ENCODE measurements around the gene TMCO6. TPM values are rescaled to one million over a fixed set of nuclear protein-coding genes. Genes with fewer than 3 reads are reported as not detected.
"Not testable (repeated sequence)": the region's sequence is repeated elsewhere in the genome, so short reads cannot be mapped to it uniquely, and the experiment has no call there.

TMCO6 gene
- total RNA-seq, 1 donor from 2014 or later: 127 TPM

DNA sequence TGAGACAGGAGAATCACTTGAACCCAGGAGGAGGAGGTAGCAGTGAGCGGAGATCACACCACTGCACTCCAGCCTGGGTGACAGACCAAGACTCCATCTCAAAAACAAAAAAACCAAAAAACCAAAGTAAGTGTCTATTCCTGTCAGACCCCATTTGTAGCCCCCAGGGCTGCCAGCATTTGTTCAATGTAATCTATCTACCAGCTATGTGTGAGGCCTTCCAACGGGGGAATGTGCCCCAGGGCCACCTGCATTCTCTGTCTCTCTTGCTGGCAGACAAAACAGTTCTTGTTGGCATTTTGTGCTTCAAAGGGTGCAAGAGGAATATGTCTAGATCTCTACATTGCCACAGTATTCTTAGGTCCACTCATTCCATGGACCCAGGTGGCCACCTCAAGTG is 40.4 kb upstream of the TMCO6 start:
- DNase-seq (ENCODE audit: low read depth): no peak
- H3K4me3 ChIP-seq (ENCODE audit: low read depth, low read length): no peak overlapping the region
- no peak for TF ChIP-seq CTCF (conservative IDR thresholded peaks at IDR 0.05; ENCODE audit: low read depth, low read length)

- H3K4me3 ChIP-seq (ENCODE audit: low read depth, low read length): no peak overlapping the region
- no peak for DNase-seq (ENCODE audit: low read depth)
- TF ChIP-seq CTCF (conservative IDR thresholded peaks at IDR 0.05; ENCODE audit: low read depth, low read length): no peak
Measured at GRCh38 chr5:140600096-140600495, 39.2 kb upstream of the TMCO6 start.

GRCh38 chr5:140602147-140602546 is 37.1 kb upstream of the TMCO6 start:
- H3K4me3 ChIP-seq (ENCODE audit: low read depth, low read length): no peak overlapping the region
- no peak for DNase-seq (ENCODE audit: low read depth)
- no peak for TF ChIP-seq CTCF (conservative IDR thresholded peaks at IDR 0.05; ENCODE audit: low read depth, low read length)

GRCh38 chr5:140603446-140603698 is 35.9 kb upstream of the TMCO6 start:
- not testable (repeated sequence) for H3K4me3 ChIP-seq (ENCODE audit: low read depth, low read length)

GRCh38 chr5:140603734-140604133 is 35.5 kb upstream of the TMCO6 start:
- no peak for TF ChIP-seq CTCF (conservative IDR thresholded peaks at IDR 0.05; ENCODE audit: low read depth, low read length)
- H3K4me3 ChIP-seq (ENCODE audit: low read depth, low read length): no peak overlapping the region
- DNase-seq (ENCODE audit: low read depth): no peak

More at GRCh38 chr5:140603446-140603698, 35.9 kb upstream of the TMCO6 start:
- DNase-seq (ENCODE audit: low read depth): not testable (repeated sequence)

DNA sequence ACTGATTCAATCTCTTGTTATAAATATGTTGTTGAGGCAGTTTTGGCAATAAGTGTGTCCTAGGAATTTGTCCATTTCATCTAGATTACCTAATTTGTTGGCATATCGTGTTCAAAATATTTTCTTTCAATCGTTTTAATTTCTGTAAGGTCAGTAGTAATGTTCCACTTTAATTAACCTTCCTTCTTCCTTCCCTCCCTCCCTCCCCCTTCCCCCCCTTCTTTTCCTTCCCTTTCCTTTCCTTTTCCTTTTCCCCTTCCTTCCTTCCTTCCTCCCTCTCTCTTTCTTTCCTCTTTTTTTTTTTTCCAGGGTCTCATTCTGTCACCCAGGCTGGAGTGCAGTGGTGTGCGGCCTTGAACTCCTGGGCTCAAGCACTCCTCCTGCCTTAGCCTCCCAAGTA is 33.4 kb upstream of the TMCO6 start:
- no peak for TF ChIP-seq CTCF (conservative IDR thresholded peaks at IDR 0.05; ENCODE audit: low read depth, low read length)
- H3K4me3 ChIP-seq (ENCODE audit: low read depth, low read length): no peak overlapping the region
- DNase-seq (ENCODE audit: low read depth): no peak

GRCh38 chr5:140607031-140607430 is 32.2 kb upstream of the TMCO6 start:
- DNase-seq (ENCODE audit: low read depth): no peak
- no peak for TF ChIP-seq CTCF (conservative IDR thresholded peaks at IDR 0.05; ENCODE audit: low read depth, low read length)

DNA sequence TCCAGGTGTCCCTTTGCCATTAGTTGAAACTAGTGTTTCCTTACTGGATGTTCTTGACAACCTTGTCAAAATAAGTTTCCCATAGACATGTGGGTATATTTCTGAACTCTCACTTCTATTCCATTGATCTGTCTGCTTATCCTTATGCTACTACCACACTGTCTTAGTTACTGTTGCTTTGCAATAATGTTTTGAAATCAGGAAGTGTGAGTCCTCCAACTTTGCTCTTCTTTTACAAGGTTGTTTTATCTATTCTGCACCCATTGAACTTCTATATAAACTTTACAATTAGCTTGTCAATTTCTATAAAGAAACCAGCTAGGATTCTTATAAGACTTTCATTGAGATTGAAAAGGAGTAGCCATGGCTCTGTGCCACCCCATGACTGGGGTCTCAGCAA is 30.5 kb upstream of the TMCO6 start:
- no peak overlapping the region for H3K4me3 ChIP-seq (ENCODE audit: low read depth, low read length)
- TF ChIP-seq CTCF (conservative IDR thresholded peaks at IDR 0.05; ENCODE audit: low read depth, low read length): no peak
- DNase-seq (ENCODE audit: low read depth): no peak

More at GRCh38 chr5:140607031-140607430, 32.2 kb upstream of the TMCO6 start:
- no peak overlapping the region for H3K4me3 ChIP-seq (ENCODE audit: low read depth, low read length)

Data from epithelial cell of proximal tubule (primary cell).